Gastrocnemius medialis (tissue), 4 donors: ENCODE results near the gene PLAAT1. TPM values are rescaled to one million over a fixed set of nuclear protein-coding genes. Genes with fewer than 3 reads are reported as not detected.

Source experiments
- ATAC-seq, 2 donors: fragments of 150-250 bp; one replicate each; pipeline ENCODE4 v1.9.1; 2016
- DNase-seq, 2 donors: peaks; one replicate each; pipeline ENCODE4 v3.0.0-alpha.2; 2019
- H3K27ac ChIP-seq, 4 donors: fragments of 200-600 bp; sonication (generic); 1 replicate in 1 of 4; 2 replicates in 3 of 4; pipeline ENCODE4 v1.5.1; 2016 to 2018; ENCODE audit warnings: mild to moderate bottlenecking in 2 of 4, moderate library complexity in 1 of 4
- H3K27me3 ChIP-seq, 3 donors: fragments of 200-600 bp; sonication (generic) in 2 of 3; 1 replicate in 1 of 3; 2 replicates in 2 of 3; pipeline versions ENCODE4 v1.5.1 to v1.6.0; 2016 to 2019; ENCODE audit warnings: mild to moderate bottlenecking in 1 of 3, moderate library complexity in 1 of 3
- H3K36me3 ChIP-seq, 2 donors: fragments of 200-600 bp; sonication (generic) in 1 of 2; one replicate each; pipeline ENCODE4 v1.5.1; 2017 to 2018
- H3K4me1 ChIP-seq, 2 donors: fragments of 200-600 bp; sonication (generic) in 1 of 2; one replicate each; pipeline ENCODE4 v1.5.1; 2016 to 2017; ENCODE audit warnings: mild to moderate bottlenecking in 2 of 2
- H3K4me3 ChIP-seq, 4 donors: fragments of 200-600 bp; sonication (generic) in 3 of 4; 1 replicate in 1 of 4; 2 replicates in 3 of 4; pipeline ENCODE4 v1.5.1; 2016 to 2019; ENCODE audit warnings: mild to moderate bottlenecking in 2 of 4
- H3K9me3 ChIP-seq, 3 donors: fragments of 200-600 bp; sonication (generic) in 2 of 3; 1 replicate in 1 of 3; 2 replicates in 2 of 3; pipeline ENCODE4 v1.5.1; 2016 to 2019
- POLR2A ChIP-seq, 2 donors: fragments of 450-650 bp; IDR thresholded peaks; one replicate each; pipeline ENCODE4 v1.6.1; 2017; ENCODE audit warnings: antibody characterized with exemption in 2 of 2, mild to moderate bottlenecking in 2 of 2, moderate library complexity in 2 of 2
- in situ Hi-C, 4 donors: fragments of 200-750 bp; cut with MboI; loops; one replicate each; pipeline versions ENCODE4 v1.15.0 to v1.8.0; 2017; ENCODE audit warnings: low sequenced_read_pairs in 4 of 4
- intact Hi-C: fragments of 100-400 bp; cut with DNase I; formaldehyde crosslinking; loops from one replicate; pipeline ENCODE4 v1.15.1; 2023; ENCODE audit warnings: low total_unique reads
- total RNA-seq, 4 donors: library from RNA; depleted of rRNA; stranded (reverse); fragments of >200 nt; gene quantifications; one replicate each; pipeline versions ENCODE4 v1.1.0 to v1.2.3, GENCODE V29; 2016
- TF ChIP-seq, protein P1 (sequence below), 5 experiments: fragments of 450-650 bp in 3 of 5; fragments of 200-600 bp in 2 of 5; sonication (generic) in 2 of 5; IDR thresholded peaks in 4 of 5; conservative IDR thresholded peaks in 1 of 5; 1 replicate in 4 of 5; 2 replicates in 1 of 5; pipeline ENCODE4 v1.5.1; 2016 to 2019; ENCODE audit warnings: antibody characterized with exemption in 5 of 5, mild to moderate bottlenecking in 3 of 5, moderate library complexity in 3 of 5

The PLAAT1 gene
- total RNA-seq, 4 donors from 2014 or later: 6.8 to 25.0 (median 18.8) TPM

DNA sequence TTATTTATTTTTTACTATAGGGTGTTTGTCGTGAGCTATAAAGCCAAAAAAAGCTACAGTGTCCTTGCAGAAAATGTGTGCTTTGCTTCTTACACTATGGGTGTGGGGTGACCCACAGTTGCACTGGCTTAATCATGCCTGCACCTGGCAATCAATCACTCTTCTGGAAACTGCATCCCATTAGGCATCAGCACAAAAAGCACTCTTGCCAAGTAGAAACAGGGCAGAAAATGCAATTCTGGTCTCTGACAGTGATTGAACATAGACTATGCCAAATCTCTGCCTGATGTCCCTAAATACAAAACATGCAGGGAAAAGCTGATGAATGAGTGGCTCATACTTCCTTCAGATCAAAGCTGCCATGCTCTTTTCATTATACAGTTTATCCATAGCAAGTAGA, 30.4 kb upstream of the PLAAT1 start:
- no peak overlapping the region for H3K27ac ChIP-seq
- H3K9me3 ChIP-seq: no peaks in the 10 kb centered on the region
- no peak for ATAC-seq
- intact Hi-C loops (no loop called here), in situ Hi-C loops (loop anchor here in 1 of 4 donors (25.0 kb wide), 1 partner anchor 352 kb away; the partner anchor contains the start of gene ATP13A4)
- no peaks in the 10 kb centered on the region for H3K27me3 ChIP-seq
- no peaks in the 10 kb centered on the region for H3K36me3 ChIP-seq
- no peak for TF ChIP-seq POLR2A (IDR thresholded peaks at IDR 0.05)
- TF ChIP-seq, protein P1, sequence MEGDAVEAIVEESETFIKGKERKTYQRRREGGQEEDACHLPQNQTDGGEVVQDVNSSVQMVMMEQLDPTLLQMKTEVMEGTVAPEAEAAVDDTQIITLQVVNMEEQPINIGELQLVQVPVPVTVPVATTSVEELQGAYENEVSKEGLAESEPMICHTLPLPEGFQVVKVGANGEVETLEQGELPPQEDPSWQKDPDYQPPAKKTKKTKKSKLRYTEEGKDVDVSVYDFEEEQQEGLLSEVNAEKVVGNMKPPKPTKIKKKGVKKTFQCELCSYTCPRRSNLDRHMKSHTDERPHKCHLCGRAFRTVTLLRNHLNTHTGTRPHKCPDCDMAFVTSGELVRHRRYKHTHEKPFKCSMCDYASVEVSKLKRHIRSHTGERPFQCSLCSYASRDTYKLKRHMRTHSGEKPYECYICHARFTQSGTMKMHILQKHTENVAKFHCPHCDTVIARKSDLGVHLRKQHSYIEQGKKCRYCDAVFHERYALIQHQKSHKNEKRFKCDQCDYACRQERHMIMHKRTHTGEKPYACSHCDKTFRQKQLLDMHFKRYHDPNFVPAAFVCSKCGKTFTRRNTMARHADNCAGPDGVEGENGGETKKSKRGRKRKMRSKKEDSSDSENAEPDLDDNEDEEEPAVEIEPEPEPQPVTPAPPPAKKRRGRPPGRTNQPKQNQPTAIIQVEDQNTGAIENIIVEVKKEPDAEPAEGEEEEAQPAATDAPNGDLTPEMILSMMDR (IDR thresholded peaks at IDR 0.05 in 4 of 5, conservative IDR thresholded peaks at IDR 0.05 in 1 of 5): no peak
- DNase-seq: no peak
- no peak overlapping the region for H3K4me3 ChIP-seq
- H3K4me1 ChIP-seq: peaks cover 15 to 32% of the 10 kb centered on the region in 2 donors

DNA sequence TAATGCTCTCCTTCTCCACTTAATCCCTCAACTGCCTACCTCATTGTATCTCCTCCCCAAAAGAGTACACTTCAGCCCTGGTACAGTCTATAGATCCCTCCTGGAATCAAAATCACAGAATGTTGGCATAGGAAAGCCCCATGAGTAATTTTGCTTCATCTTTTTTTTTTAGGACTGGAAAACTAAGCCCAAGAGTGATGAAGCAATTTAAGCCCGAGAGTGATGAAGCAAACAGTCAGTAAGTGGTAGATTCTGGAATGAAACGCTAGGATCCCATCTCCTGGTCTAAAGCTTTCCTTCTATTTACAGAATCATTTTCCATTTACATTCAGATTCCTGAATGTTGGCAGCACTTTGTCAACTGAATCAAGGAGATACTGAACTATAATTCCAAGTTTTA, 29.8 kb upstream of the PLAAT1 start:
- Histone ChIP-seq H3K9me3 (no peaks in the 10 kb centered on the region), H3K4me3 (no peak overlapping the region), H3K27me3 (no peaks in the 10 kb centered on the region), H3K4me1 (peaks cover 15 to 32% of the 10 kb centered on the region in 2 donors), H3K36me3 (no peaks in the 10 kb centered on the region), H3K27ac (no peak overlapping the region)
- intact Hi-C loops: no loop called here
- TF ChIP-seq POLR2A (IDR thresholded peaks at IDR 0.05): no peak
- TF ChIP-seq, protein P1 (IDR thresholded peaks at IDR 0.05 in 4 of 5, conservative IDR thresholded peaks at IDR 0.05 in 1 of 5): no peak
- ATAC-seq: no peak
- in situ Hi-C loops: loop anchor here in 1 of 4 donors (25.0 kb wide), 1 partner anchor 351 kb away; the partner anchor contains the start of gene ATP13A4
- DNase-seq: no peak

DNA sequence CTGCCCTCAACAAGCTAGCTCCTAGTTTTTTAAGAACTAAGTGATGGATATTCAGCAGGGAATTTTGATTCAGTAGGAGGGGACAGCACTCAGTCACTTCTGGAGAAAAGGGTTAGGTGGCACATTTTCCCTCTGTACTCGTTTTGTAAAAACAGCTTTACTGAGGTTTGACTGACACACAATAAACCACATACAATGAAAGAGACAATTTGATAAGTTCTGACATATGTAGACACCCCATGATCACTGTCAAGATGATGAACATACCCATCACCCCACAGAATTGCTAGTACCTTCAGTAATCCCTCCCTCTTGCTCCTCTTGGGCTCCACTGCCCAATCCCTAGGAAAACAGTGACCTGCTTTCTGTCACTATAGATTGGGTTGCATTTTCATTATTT, 29.0 kb upstream of the PLAAT1 start:
- Histone ChIP-seq H3K27ac (no peak overlapping the region), H3K4me1 (peaks cover 15 to 32% of the 10 kb centered on the region in 2 donors), H3K4me3 (no peak overlapping the region), H3K27me3 (no peaks in the 10 kb centered on the region), H3K9me3 (no peaks in the 10 kb centered on the region), H3K36me3 (no peaks in the 10 kb centered on the region)
- intact Hi-C loops: no loop called here
- ATAC-seq: no peak
- in situ Hi-C loops: loop anchor here in 1 of 4 donors (25.0 kb wide), 1 partner anchor 350 kb away; the partner anchor contains the start of gene ATP13A4
- no peak for TF ChIP-seq POLR2A (IDR thresholded peaks at IDR 0.05)
- no peak for DNase-seq

DNA sequence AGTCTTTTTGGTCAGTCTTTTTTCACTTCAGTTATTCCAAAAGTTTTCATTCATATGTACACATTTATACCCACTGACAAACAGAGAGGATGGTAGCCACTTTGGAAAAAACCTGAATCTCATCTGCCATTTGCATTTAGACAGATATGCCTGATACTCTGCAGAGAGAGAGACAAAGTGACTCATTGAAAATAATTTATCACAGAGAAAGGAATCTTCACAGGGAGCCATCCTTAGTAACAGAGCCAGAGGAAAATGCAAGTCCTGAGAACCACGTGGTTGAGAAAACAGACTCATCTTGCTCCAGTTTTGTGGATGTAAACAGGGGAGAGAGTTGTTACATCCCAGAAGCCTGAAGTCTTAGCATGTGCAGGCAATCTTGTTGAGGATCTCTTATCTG, 28.2 kb upstream of the PLAAT1 start:
- Histone ChIP-seq H3K9me3 (no peaks in the 10 kb centered on the region), H3K36me3 (no peaks in the 10 kb centered on the region), H3K27me3 (no peaks in the 10 kb centered on the region), H3K4me1 (peaks cover 7 to 26% of the 10 kb centered on the region in 2 donors), H3K27ac (no peak overlapping the region), H3K4me3 (no peak overlapping the region)
- in situ Hi-C loops (loop anchor here in 1 of 4 donors (25.0 kb wide), 1 partner anchor 349 kb away; the partner anchor contains the start of gene ATP13A4), intact Hi-C loops (no loop called here)
- no peak for ATAC-seq
- DNase-seq: no peak
- TF ChIP-seq POLR2A (IDR thresholded peaks at IDR 0.05): no peak
- TF ChIP-seq, protein P1 (IDR thresholded peaks at IDR 0.05 in 4 of 5, conservative IDR thresholded peaks at IDR 0.05 in 1 of 5): no peak

DNA sequence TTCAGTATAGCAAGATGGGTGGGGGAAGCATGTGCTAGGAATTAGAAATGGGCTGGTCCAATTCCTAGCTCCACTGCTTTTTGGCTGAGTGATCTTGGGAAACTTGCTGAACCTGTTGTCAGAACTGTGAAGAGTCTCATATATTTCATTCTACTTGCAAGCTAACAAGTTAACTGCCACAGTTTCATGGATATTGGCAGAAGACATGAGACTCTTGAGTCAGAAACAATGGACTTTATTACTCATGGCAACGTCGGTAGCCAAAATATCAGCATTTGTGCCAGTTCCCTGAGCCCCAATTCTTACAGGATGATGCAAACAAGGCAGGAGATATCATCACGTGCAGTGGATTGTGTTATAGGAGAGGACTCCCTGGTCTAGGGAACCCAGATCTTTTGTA, 26.6 kb upstream of the PLAAT1 start:
- no peak overlapping the region for H3K27ac ChIP-seq
- DNase-seq (no peak), ATAC-seq (no peak)
- H3K27me3 ChIP-seq: no peaks in the 10 kb centered on the region
- H3K4me3 ChIP-seq: no peak overlapping the region
- peaks cover 0 to 12% of the 10 kb centered on the region in 2 donors for H3K4me1 ChIP-seq
- no peaks in the 10 kb centered on the region for H3K36me3 ChIP-seq
- no peak for TF ChIP-seq POLR2A (IDR thresholded peaks at IDR 0.05)
- TF ChIP-seq, protein P1 (IDR thresholded peaks at IDR 0.05 in 4 of 5, conservative IDR thresholded peaks at IDR 0.05 in 1 of 5): no peak
- H3K9me3 ChIP-seq: no peaks in the 10 kb centered on the region
- in situ Hi-C loops: loop anchor here in 1 of 4 donors (25.0 kb wide), 1 partner anchor 348 kb away; the partner anchor contains the start of gene ATP13A4
- intact Hi-C loops: no loop called here
